NCI-H128 (cell line): Measurements from ENCODE around the gene PPP2CA.

ENCODE experiments used
- DNase-seq: peaks from one replicate; lab custom pipeline; 2025; ENCODE audit not compliant: unreplicated experiment; lab: John Stamatoyannopoulos, UW

Gene PPP2CA

DNA sequence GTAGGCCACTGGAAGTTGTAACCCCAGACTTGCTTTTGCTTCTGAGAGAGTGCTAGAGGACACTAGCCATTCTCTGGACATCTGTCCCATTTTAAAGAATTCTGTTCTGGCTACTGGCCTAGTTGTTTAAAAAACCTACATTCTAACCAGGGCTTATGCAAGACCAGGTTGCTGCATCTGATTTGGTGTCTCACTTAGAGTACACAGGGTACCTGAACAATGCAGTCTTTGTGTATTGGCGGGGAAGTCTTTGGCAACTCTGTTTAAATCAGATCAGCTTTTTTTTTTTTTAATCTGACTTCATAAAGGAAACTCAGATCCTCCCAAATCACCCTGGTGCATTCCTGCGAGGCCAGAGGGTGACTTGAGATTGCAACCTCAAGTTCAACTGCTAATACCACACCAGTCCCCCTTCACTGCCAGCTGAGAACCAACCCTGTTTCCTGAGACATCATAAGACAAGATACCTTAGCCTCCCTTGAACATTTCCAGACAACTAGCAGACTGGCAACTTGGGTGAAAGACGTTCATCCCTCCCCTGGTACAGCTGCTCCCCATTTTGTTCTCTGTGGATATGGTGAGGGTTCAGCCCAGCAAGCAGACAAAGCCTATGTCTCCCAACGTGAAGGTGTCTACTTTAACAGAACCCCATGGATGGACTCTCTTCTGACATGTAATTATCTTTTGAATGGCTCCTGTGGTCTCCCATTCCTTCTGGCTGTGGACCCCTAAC is 76.1 kb downstream of the PPP2CA start:
- DNase-seq, result no peak

GRCh38 chr5:134148986-134149539 is 76.8 kb downstream of the PPP2CA start:
- no peak for DNase-seq

DNA sequence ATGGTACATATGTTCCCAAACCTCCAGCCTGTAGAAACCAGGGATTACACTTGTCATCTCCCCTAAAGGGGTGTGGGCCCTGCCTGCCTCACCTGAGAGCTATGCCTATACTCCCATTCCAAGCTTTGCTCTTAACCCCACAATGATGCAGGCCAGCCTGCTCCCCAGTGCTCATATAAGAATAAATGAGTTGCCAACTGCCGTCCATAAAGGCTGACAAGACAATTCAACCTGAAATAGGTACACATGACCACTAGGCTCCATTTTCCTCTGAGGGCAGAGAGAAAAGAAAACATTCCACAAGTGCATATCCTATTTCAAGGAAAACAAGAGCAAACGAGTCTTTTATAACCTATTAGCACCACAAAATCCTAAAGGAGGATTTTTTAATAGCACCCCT is 77.6 kb downstream of the PPP2CA start:
- DNase-seq, result no peak

DNA sequence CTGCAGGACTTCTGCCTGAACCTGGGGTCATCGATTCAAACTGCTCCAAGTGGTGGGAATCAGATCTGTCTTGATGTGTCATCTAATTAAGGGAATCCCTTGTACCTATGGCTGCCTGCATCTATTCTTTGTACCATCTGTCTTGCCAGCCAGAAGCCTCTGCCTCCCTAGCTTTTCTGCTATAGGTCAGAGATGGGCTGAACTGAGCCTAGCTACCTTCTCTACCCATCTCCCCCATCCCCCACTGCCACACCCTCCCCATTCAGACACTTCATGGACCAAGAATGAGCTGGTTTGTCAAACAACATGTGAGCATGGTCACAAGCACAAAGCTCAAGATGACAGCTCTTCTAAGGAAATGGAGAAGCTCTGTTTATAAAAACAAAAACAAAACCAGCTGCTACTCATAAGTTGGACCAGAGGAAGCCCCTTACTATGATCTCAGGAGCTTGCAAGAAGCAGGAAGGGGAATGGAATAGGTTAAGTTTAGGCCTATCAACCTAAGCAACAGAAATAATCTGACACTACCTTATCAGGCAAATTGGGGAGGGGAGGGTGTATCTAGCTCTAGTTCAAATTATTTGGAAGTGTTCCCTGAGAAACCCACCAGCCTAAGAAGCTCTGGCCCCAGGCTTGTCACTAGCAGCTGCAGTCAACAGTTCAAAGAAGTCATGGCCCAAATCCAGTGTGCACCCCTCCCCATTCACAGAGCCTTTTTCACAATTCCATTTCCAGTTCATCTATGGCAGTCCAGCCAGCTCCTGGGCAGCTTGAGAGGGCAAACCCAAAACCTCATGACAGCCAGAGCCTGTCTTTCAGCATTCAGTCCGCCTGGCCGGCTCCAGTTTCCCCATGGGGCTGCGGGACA is 79.0 kb downstream of the PPP2CA start:
- no peak for DNase-seq

DNA sequence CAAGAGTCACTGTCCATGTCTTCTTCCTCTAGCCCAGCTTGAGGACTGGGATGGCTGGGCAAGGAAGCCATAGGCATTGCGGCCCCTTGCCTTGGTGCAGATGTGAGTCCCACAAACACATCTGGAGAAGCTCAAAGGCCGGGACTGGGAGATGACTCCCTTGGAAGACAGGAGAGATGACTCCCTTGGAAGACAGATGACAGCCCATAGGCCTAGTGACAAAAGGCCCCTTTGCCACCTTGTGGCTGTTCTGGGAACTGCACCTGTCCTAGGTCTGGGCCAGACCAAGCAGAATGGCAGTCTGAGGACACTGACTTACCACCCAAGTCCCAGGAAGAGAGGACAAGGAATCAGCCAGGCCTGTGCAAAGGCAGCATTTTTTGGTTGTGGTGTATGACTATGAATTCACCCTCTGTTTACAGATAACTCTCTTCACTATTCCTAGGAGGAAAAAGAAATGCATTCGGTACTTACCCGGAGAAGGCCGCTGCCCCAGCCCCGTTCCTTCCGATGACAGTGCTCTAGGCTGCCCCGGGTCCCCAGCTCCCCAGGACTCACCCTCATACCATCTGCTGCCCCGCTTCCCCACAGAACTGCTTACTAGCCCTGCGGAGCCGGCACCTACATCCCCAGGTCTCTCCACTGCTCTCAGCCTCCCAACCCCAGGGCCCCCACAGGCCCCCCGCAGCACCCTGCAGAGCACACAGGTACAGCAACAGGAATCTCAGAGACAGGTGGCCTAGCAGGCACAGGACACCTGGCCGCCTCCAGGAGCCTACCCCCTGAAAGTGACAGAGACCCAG is 79.9 kb downstream of the PPP2CA start:
- DNase-seq, result no peak

GRCh38 chr5:134145041-134145757 is 80.7 kb downstream of the PPP2CA start:
- no peak for DNase-seq
